HEK293 (cell line): Measurements from ENCODE around the gene GPR158.

Source experiments
- CTCF ChIA-PET: fragments of 350-600 bp; formaldehyde crosslinking; extraction: SDS; loops from one replicate; lab custom pipeline; 2021; ENCODE audit warnings: antibody characterized with exemption; lab: Yijun Ruan, JAX
- POLR2A ChIA-PET: fragments of 300-600 bp; formaldehyde crosslinking; extraction: SDS; loops from one replicate; lab custom pipeline; 2020; ENCODE audit warnings: antibody characterized with exemption, inconsistent platforms; lab: Yijun Ruan, JAX
- H3K27ac ChIP-seq: fragments of 200-500 bp; sonication (Bioruptor generic); 2 replicates; pipeline ENCODE4 v1.5.1; 2014; ENCODE audit warnings: low read depth, low read length, control low read depth, inconsistent platforms; ENCODE audit errors: extremely low read depth
- H3K36me3 ChIP-seq, 2 experiments: fragments of 200-500 bp in 1 of 2; sonication (Bioruptor generic) in 1 of 2; 1 replicate in 1 of 2; 2 replicates in 1 of 2; pipeline ENCODE4 v1.5.1; 2014 to 2017; ENCODE audit warnings: inconsistent platforms in 2 of 2, low read length in 2 of 2; ENCODE audit not compliant: control insufficient read depth in 2 of 2, insufficient read depth in 1 of 2
- H3K4me1 ChIP-seq: fragments of 200-500 bp; sonication (Bioruptor generic); 2 replicates; pipeline ENCODE4 v1.5.1; 2014; ENCODE audit warnings: mild to moderate bottlenecking, low read length, inconsistent platforms; ENCODE audit not compliant: control insufficient read depth, insufficient read depth
- H3K4me3 ChIP-seq: 2 replicates; pipeline ENCODE4 v1.5.1; 2011; ENCODE audit warnings: low read depth, mild to moderate bottlenecking, control low read depth, low read length, moderate library complexity
- H3K9me3 ChIP-seq: fragments of 200-500 bp; sonication (Bioruptor generic); 2 replicates; pipeline ENCODE4 v1.5.1; 2014; ENCODE audit warnings: low read depth, low read length, inconsistent platforms; ENCODE audit not compliant: control insufficient read depth, insufficient read depth
- BCL11A ChIP-seq: fragments of 450-650 bp; formaldehyde crosslinking; IDR thresholded peaks from 2 replicates; pipeline ENCODE4 v1.5.1; 2016; ENCODE audit warnings: low read depth, missing biosample characterization, missing genetic modification characterization
- GFI1B ChIP-seq: fragments of 450-650 bp; formaldehyde crosslinking; IDR thresholded peaks from 2 replicates; pipeline ENCODE4 v1.5.1; 2016; ENCODE audit warnings: missing biosample characterization, missing genetic modification characterization
- GLI4 ChIP-seq: fragments of 450-650 bp; formaldehyde crosslinking; IDR thresholded peaks from 2 replicates; pipeline ENCODE4 v1.5.1; 2016; ENCODE audit warnings: missing biosample characterization, missing genetic modification characterization
- HOXD13 ChIP-seq: sonication (generic); formaldehyde crosslinking; IDR thresholded peaks from 2 replicates; pipeline ENCODE4 v1.8.0; 2022; ENCODE audit warnings: missing genetic modification reagents, borderline replicate concordance
- KLF7 ChIP-seq: fragments of 450-650 bp; formaldehyde crosslinking; IDR thresholded peaks from 2 replicates; pipeline ENCODE4 v1.5.1; 2016; ENCODE audit warnings: missing biosample characterization, missing genetic modification characterization, borderline replicate concordance
- SCRT2 ChIP-seq: fragments of 450-650 bp; formaldehyde crosslinking; IDR thresholded peaks from 2 replicates; pipeline ENCODE4 v1.5.1; 2016; ENCODE audit warnings: missing biosample characterization, missing genetic modification characterization
- ZBTB10 ChIP-seq: fragments of 450-650 bp; formaldehyde crosslinking; IDR thresholded peaks from 2 replicates; pipeline ENCODE4 v1.5.1; 2016; ENCODE audit warnings: missing biosample characterization, missing genetic modification characterization
- ZBTB17 ChIP-seq: fragments of 450-650 bp; formaldehyde crosslinking; IDR thresholded peaks from 2 replicates; pipeline ENCODE4 v1.5.1; 2016; ENCODE audit warnings: missing biosample characterization, missing genetic modification characterization
- ZBTB20 ChIP-seq: fragments of 450-650 bp; formaldehyde crosslinking; IDR thresholded peaks from 2 replicates; pipeline ENCODE4 v1.5.1; 2016; ENCODE audit warnings: missing biosample characterization, missing genetic modification characterization
- ZNF140 ChIP-seq: fragments of 450-650 bp; formaldehyde crosslinking; IDR thresholded peaks from 2 replicates; pipeline ENCODE4 v1.5.1; 2016; ENCODE audit warnings: missing biosample characterization, missing genetic modification characterization
- ZNF174 ChIP-seq: fragments of 450-650 bp; formaldehyde crosslinking; IDR thresholded peaks from 2 replicates; pipeline ENCODE4 v1.5.0; 2017; ENCODE audit warnings: missing biosample characterization, mild to moderate bottlenecking, missing genetic modification characterization
- ZNF19 ChIP-seq: fragments of 450-650 bp; formaldehyde crosslinking; IDR thresholded peaks from 2 replicates; pipeline ENCODE4; 2016; ENCODE audit warnings: missing biosample characterization, missing genetic modification characterization, low read depth
- ZNF211 ChIP-seq: fragments of 450-650 bp; formaldehyde crosslinking; IDR thresholded peaks from 2 replicates; pipeline ENCODE4 v1.5.1; 2016; ENCODE audit warnings: low read depth, missing biosample characterization, missing genetic modification characterization
- ZNF223 ChIP-seq: fragments of 450-650 bp; formaldehyde crosslinking; IDR thresholded peaks from 2 replicates; pipeline ENCODE4 v1.5.1; 2016; ENCODE audit warnings: missing biosample characterization, missing genetic modification characterization
- ZNF248 ChIP-seq: fragments of 450-650 bp; formaldehyde crosslinking; IDR thresholded peaks from 2 replicates; pipeline ENCODE4 v1.5.1; 2017; ENCODE audit warnings: missing biosample characterization, missing genetic modification characterization
- ZNF26 ChIP-seq: fragments of 450-650 bp; formaldehyde crosslinking; IDR thresholded peaks from 2 replicates; pipeline ENCODE4 v1.5.1; 2016; ENCODE audit warnings: missing biosample characterization, missing genetic modification characterization
- ZNF280C ChIP-seq: fragments of 450-650 bp; formaldehyde crosslinking; IDR thresholded peaks from 2 replicates; pipeline ENCODE4 v1.5.1; 2016; ENCODE audit warnings: missing biosample characterization, missing genetic modification characterization
- ZNF335 ChIP-seq: fragments of 450-650 bp; formaldehyde crosslinking; conservative IDR thresholded peaks from 2 replicates; pipeline ENCODE4 v1.5.1; 2016; ENCODE audit warnings: missing biosample characterization, missing genetic modification characterization
- ZNF366 ChIP-seq: fragments of 450-650 bp; formaldehyde crosslinking; conservative IDR thresholded peaks from 2 replicates; pipeline ENCODE4 v1.5.1; 2016; ENCODE audit warnings: missing biosample characterization, missing genetic modification characterization
- ZNF48 ChIP-seq: fragments of 450-650 bp; formaldehyde crosslinking; IDR thresholded peaks from 2 replicates; pipeline ENCODE4 v1.5.1; 2016; ENCODE audit warnings: missing biosample characterization, missing genetic modification characterization
- ZNF560 ChIP-seq: fragments of 450-650 bp; formaldehyde crosslinking; IDR thresholded peaks from 2 replicates; pipeline ENCODE4 v1.5.1; 2017; ENCODE audit warnings: missing biosample characterization, missing genetic modification characterization, borderline replicate concordance
- ZNF600 ChIP-seq: fragments of 450-650 bp; formaldehyde crosslinking; IDR thresholded peaks from 2 replicates; pipeline ENCODE4 v1.5.1; 2016; ENCODE audit warnings: missing biosample characterization, missing genetic modification characterization
- ZNF837 ChIP-seq: fragments of 450-650 bp; formaldehyde crosslinking; IDR thresholded peaks from 2 replicates; pipeline ENCODE4 v1.5.1; 2016; ENCODE audit warnings: missing biosample characterization, missing genetic modification characterization
- ZNF843 ChIP-seq: fragments of 450-650 bp; formaldehyde crosslinking; IDR thresholded peaks from 2 replicates; pipeline ENCODE4 v1.5.1; 2016; ENCODE audit warnings: missing biosample characterization, missing genetic modification characterization
- ZSCAN23 ChIP-seq: fragments of 450-650 bp; formaldehyde crosslinking; IDR thresholded peaks from 2 replicates; pipeline ENCODE4 v1.5.1; 2016; ENCODE audit warnings: missing biosample characterization, missing genetic modification characterization
- ZSCAN5A ChIP-seq: fragments of 450-650 bp; formaldehyde crosslinking; IDR thresholded peaks from 2 replicates; pipeline ENCODE4 v1.5.1; 2016; ENCODE audit warnings: missing biosample characterization, missing genetic modification characterization

The GPR158 gene

GRCh38 chr10:25296324-25296723, 121.5 kb downstream of the GPR158 start (continued):
- TF ChIP-seq ZSCAN5A (no peak), HOXD13 (CRISPR knock-in tag) (no peak), ZNF837 (tag by site-specific recombination) (no peak), ZNF248 (no peak), GFI1B (no peak), ZBTB10 (tag by site-specific recombination) (no peak)

GRCh38 chr10:25297466-25297865, 122.7 kb downstream of the GPR158 start:
- H3K4me3 ChIP-seq, result no peak overlapping the region
- H3K27ac ChIP-seq, result no peak overlapping the region
- no peaks in the 10 kb centered on the region for H3K4me1 ChIP-seq
- H3K36me3 ChIP-seq, result no peaks in the 10 kb centered on the region
- TF ChIP-seq ZNF26 (no peak), ZNF174 (no peak)
- H3K9me3 ChIP-seq, result no peaks in the 10 kb centered on the region
- ChIA-PET POLR2A (no interaction called here), CTCF (no interaction called here)

GRCh38 chr10:25300073-25300472, 125.3 kb downstream of the GPR158 start:
- Histone ChIP-seq H3K9me3 (no peaks in the 10 kb centered on the region), H3K4me3 (no peak overlapping the region), H3K4me1 (no peaks in the 10 kb centered on the region), H3K27ac (no peak overlapping the region), H3K36me3 (no peaks in the 10 kb centered on the region)
- ChIA-PET CTCF (interaction anchor here (0.7 kb wide), 1 partner anchor 360 kb away, joined by 6 read pairs; no protein-coding TSS in a partner anchor), POLR2A (no interaction called here)
- TF ChIP-seq ZNF19 (tag by site-specific recombination) (no peak), ZNF140 (tag by site-specific recombination) (no peak), BCL11A (tag by site-specific recombination) (no peak), GLI4 (tag by site-specific recombination) (no peak)

GRCh38 chr10:25304606-25305005, 129.8 kb downstream of the GPR158 start:
- H3K4me1 ChIP-seq, result no peaks in the 10 kb centered on the region
- ChIA-PET POLR2A (no interaction called here), CTCF (interaction anchor here (0.6 kb wide), 1 partner anchor 77 kb away, joined by 6 read pairs; no protein-coding TSS in a partner anchor)
- H3K4me3 ChIP-seq, result no peak overlapping the region
- H3K9me3 ChIP-seq, result no peaks in the 10 kb centered on the region
- H3K27ac ChIP-seq, result no peak overlapping the region
- H3K36me3 ChIP-seq, result no peaks in the 10 kb centered on the region
- TF ChIP-seq ZNF280C (tag by site-specific recombination) (no peak), ZNF843 (tag by site-specific recombination) (no peak), ZSCAN23 (tag by site-specific recombination) (no peak), ZNF223 (tag by site-specific recombination) (no peak), ZNF366 (no peak), ZNF560 (tag by site-specific recombination) (no peak), ZNF335 (tag by site-specific recombination) (no peak), ZBTB20 (tag by site-specific recombination) (no peak), ZNF48 (tag by site-specific recombination) (no peak), GLI4 (tag by site-specific recombination) (no peak), ZNF600 (tag by site-specific recombination) (no peak), KLF7 (tag by site-specific recombination) (no peak), ZBTB17 (no peak), ZNF211 (tag by site-specific recombination) (no peak), SCRT2 (tag by site-specific recombination) (no peak)
